Right lung (tissue), 5 donors: ENCODE results near the gene CHORDC1. TPM values are rescaled to one million over a fixed set of nuclear protein-coding genes. Genes with fewer than 3 reads are reported as not detected.
"Not testable (repeated sequence)": the region's sequence is repeated elsewhere in the genome, so short reads cannot be mapped to it uniquely, and the experiment has no call there.

Source experiments
- DNase-seq, 2 donors: peaks; one replicate each; pipeline ENCODE4 v3.0.0-alpha.2; 2013
- polyA plus RNA-seq, 5 donors: library from polyadenylated mRNA; unstranded; fragments of 120-200 nt; gene quantifications; one replicate each; pipeline versions ENCODE4 v1.2.1 to v1.2.3, GENCODE V29; 2013; ENCODE audit warnings: inconsistent platforms in 1 of 5, low replicate concordance in 1 of 5; ENCODE audit not compliant: insufficient read length in 5 of 5, insufficient read depth in 1 of 5

Gene CHORDC1
- polyA plus RNA-seq, 5 donors, result 45.1 to 65.8 (median 59.6) TPM

DNA sequence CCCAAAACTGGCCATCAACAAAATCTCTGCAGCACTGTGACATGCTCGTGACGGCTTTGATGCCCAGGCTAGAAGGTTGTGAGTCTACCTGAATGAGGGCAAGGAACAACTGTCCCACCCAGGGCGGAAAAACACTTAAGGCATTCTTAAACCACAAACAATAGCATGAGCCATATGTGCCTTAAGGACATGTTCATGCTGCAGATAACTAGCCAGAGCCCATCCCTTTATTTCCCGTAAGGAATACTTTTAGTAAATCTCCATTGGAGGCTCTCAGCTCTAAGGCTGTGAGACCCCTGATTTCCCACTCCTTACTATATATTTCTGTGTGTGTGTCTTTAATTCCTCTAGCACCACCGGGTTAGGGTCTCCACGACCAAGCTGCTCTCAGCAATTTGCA, 3.4 kb downstream of the CHORDC1 start:
- no peak for DNase-seq

DNA sequence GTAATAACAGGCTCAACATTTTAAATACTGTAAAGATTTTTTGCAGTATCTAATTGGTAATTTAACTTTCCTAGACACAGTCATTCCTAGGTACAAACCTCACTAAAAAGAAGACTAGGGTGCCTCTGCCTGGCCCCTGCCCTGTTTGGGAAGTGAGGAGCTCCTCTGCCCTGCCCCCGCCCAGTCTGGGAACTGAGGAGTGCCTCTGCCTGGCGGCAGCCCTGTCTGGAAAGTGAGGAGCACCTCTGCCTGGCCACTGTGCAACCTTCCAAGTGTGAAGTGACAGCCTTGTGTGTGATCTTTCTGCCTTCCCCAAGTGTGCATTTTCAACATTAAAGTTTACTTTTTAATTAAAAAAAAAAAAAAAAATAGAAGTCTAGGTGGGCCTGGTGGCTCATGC, 4.2 kb downstream of the CHORDC1 start:
- no peak for DNase-seq

DNA sequence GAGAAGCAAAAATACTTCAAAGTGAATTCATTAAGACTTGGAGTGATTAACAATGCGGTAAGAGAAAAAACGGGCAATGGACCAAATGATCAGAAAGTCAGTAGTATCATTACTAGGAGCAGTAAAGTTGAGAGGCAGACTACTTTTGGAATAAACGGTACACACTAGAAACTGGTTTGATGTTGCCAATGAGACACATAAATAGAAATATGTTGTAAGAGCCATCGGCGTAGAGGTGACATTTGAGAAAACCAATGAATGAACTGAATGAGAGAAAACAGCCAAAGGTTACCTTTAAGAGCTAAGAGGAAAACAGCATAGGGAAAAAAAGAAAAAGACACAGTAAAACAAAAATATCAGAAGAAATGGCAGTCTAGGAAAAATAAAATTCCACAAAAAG, 6.2 kb downstream of the CHORDC1 start:
- DNase-seq, result no peak

DNA sequence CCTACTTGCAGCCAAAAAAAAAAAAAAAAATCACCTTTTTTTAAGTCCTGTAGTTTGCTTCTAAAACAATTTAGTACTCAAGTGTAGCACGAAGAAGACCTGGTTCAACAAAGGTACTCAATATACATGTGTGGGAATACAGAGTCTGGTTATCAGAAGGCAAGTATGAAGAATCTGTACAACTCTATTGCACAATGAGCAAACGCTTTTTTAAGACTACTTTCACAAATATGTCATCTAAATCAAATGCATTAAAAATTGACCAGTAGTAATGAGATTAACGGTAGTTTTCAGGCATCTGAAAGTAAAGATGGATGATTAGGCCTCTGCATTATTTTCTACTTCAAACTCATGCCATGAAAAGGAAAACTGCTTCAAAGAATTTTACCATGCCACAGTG, 9.5 kb downstream of the CHORDC1 start:
- no peak for DNase-seq

DNA sequence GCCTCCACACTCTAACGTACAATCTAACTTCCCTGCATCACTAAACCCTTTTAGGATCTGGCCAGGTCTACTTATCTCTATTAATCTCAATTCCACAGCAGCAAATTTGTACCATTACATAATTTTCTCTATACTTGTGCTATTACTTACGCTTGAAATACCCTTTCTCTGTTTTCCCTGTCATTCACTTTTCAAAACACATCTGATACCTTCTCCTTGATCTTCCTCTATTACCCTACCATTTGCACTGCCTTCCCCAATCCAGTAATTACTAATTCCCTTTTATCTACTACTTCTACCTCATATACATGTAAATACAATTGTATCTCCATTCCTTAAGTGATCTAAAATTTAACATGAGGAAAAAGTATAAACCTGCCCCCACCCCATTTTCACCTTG, 14.0 kb downstream of the CHORDC1 start:
- DNase-seq, result no peak

DNA sequence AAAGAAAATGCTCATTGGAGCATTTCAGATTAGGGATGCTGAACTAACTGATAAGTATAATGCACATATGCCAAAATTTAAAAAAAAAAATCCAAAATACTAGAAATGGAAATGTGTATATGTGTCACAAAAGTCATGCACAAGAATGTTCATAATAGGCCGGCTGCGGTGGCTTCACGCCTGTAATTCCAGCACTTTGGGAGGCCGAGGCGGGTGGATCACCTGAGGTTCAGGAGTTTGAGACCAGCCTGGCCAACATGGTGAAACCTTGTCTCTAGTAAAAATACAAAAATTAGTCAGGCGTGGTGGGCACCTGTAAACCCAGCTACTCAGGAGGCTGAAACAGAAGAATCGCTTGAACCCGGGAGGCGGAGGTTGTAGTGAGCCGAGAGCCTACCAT, 14.9 kb downstream of the CHORDC1 start:
- not testable (repeated sequence) for DNase-seq

DNA sequence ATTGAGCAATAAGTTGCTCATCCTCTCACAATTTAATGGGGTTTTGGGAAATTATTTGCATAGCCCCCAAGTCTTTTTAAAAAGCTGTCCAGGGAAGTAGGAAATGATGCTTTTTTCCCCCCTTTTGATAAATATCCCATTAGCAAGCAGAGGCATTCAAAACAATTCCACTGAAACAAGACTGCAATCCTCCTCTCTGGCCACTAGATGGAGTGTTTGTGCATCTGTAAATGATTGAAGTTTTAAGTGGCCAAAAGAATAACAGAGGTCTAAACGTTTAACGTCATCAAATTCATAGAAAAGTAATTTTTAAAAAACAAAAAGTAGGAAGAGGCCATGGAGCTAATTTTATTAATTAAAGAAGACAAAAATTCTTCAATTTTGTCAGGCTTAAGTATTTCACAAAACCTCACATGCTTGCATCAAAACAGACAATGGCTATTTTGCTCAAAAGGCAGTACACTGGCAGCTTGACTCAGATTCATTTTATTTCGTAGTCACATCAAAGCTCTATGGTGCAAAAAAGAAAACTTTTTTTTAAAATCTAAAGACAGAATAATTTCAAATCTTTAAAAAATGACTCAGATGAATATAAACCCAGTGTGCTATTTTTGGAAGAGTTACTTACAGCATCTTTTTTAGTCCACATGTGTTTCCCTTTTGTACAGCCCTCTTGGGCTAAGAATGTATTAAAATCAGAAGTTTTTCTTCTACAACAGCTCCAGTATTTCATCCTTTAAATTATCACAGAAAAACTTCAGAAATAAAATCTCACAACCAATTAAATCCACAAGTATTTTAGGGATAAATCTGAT, 17.8 kb downstream of the CHORDC1 start:
- DNase-seq, result peak; percentile 29 to 31

DNA sequence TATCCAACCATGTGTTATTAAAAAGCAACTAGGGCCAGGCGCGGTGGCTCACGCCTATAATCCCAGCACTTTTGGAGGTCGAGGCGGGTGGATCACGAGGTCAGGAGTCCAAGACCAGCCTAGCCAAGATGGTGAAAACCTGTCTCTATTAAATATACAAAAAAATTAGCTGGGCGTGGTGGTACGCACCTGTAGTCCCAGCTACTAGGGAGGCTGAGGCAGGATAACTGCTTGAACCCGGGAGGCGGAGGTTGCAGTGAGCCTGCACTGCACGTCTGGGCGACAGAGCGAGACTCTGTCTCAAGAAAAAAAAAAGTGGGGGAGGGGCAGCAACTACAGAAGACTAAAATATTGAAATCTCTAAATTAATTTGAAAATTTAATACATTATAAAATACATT, 18.4 kb downstream of the CHORDC1 start:
- DNase-seq, result no peak

DNA sequence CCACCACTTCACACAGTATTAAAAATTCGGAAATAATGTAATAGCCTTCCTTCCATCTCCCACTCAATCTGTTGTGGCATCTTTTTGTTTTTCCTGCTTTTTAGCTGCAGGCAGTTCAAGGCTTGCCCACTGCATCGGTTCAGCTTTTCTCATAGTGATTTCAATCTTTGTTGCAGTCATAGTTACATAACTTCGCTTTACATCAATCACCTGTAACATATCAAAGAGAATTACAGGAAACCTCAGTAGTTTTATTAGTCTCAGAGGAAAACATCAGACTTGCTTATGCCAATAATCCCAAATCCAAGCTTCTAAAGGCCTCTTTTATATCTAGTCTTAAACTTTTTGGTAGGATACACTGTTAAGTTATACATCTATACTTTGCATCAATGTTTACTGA, 20.5 kb downstream of the CHORDC1 start:
- DNase-seq, result no peak

DNA sequence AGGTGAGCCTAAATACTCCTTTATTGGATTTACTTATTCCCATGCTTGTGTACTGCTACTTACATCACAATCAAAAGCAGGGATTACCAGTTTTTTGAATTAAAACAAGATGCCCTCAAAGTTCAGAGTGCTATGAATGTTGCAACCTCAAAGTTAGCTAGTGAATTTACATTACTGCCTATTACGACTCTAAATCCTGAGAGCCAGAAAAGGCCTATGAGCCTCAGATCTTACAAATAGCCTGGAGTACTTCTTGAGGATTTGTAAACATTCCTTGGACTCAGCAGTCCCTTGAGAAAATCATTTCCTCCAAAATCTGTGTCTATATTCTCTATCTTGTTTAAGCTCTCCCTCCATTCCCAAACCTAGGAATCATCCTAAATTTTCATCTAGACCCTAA, 25.5 kb downstream of the CHORDC1 start:
- DNase-seq, result no peak

DNA sequence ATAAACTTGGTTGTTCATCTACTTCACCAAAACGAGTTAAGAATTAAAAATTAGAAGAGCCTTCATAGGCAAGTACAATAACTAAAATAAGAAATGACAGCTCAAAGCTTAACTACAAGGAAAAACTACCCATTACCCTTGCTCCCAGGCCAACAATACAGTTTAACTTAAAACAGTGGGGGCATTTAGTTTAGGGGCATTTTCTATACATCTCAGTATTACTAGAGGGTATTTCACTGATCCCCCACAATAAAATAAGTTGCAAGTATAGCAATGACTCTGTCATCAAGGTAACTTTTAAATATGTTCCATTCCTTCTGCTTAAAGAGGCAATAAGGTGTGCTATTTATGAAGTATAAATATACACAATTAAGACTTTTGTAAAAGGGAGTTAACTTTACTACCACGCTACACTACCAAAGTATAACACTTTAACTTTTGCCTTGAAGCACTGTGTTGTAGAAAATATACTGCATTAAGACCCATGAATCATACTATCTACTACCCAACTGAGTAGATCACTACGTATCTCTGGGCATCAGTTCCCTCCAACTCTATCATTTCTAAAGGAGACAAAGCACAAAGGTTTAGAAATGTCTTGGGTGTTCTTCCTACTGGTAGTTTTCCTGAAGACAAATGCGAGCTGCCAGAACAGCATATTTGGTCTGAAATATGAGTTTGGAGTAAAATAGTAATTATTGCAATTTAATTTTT, 29.8 kb downstream of the CHORDC1 start:
- DNase-seq, result no peak

DNA sequence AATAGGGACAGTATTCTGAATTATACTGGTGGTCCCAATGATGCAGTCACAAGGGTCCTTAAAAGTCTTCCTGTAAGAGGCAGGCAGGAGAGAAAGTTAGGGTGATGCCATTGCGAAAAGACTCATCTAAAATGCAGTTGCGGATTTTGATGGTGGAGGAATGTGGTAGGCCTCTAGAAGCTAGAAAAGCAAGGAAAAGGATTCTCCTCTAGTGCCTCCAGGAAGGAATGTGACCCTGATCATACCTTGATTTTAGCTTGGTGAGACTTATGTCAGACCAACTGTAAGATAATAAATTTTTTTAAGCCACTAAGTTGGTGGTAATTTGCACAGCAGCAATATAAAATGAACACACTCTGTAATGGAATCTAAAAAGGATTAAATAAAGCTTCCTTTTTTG, 33.8 kb downstream of the CHORDC1 start:
- no peak for DNase-seq

DNA sequence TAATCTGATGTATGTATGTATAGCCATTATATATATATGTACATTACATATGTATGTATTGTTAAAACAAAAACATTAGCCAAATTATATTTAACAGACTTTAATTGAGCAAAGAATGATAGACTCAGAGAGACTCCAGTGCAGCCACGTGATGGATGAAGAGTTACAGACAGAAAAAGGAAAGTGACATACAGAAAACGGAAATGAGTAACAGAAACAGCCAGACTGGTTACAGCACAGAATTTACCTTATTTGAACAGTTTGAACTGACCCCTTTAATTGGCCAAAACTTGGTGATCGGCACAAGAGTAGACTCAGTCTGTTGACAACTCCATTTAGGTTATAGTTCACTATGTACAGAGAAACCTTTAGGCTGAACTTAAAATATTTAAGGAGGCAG, 35.0 kb downstream of the CHORDC1 start:
- DNase-seq, result no peak

DNA sequence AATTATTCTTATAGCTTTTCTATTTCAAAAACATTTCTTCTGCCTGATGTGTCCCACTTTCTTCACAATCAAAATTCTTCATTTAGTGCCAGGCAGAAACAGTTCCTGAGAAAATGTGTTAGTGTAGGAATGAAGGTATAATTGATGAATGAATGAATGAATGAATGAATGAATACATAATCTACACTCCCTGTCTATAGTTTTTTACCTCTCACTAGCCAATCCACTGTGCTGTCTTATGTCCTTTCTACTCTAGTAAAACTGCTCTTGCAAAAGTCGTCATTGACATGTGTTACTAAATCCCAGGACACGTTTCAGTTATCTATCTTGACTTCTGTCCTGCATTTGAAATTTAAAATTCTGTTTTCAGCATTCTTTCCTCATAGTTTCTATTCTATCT, 42.9 kb downstream of the CHORDC1 start:
- no peak for DNase-seq

DNA sequence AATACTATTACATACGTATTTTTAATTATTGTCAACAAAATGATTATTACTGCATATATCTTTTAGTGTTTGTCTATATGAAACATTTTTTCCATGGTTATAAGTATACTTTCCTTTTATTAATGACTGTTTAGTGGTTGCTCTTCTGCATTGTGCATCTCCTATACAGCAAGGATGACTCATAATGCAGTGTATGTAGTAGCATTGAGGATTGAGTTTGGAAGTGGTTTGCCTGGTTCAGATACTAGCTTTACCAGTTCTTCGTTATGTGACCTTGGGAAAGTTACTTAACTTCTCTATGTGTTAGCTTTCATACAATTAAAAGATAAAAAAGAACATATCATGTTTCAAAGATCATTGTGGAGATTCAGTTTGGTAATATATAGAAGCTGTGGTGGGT, 44.1 kb downstream of the CHORDC1 start:
- DNase-seq, result no peak

DNA sequence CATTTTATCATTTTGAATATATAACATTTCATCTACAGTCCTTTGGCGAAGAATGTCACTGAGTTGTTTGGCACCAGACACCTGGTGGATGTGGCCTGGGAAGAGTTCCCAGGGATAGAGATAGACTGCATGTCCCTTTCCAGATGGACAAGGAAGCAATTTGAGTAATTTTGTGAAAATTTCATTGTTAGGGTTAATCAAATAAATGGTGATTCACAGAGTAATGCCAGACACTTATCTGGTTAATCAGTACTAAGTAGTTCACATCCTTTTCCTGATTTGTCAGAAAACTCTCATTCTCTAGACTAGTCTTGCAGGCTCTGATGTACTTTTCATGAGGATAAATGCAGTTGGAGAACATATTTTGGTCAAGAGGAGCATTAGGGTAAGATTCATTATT, 46.8 kb downstream of the CHORDC1 start:
- no peak for DNase-seq

DNA sequence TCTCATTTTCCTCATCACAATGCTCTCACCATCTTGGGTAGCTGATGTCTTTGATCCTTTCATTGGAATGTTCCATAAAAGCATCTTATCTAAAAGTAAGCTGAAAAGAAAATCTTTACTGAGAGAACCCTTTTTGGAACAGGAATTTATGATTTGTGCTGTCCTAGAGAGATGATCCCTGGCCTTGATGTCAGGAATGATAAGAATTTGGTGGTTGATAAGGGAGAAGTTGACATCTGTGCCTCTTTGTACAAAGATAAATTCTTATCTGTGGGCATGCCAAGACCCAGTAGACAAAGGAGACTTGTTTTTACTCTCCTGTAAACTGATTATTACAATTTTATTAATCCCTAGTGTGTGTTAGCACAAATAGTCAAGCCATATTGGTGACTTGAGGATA, 51.5 kb downstream of the CHORDC1 start:
- DNase-seq, result no peak

DNA sequence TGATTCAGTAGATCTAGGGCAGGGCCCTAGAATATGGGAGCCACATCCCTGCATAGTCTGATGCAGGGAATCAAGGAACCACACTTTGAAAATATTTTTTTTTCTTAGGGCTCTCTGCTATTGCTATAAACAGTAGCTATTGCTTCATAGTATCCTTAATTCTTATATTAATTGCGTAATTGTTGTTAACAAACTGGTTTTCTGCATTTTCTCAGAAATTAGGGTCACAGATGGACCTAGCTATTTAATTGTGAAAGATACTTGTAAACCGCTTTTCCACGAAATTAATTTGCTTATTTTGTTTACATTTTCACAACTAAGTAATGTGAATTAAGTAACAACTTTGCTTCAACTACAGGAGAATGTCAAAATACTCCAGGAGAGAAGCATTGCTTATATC, 54.3 kb downstream of the CHORDC1 start:
- DNase-seq, result no peak

DNA sequence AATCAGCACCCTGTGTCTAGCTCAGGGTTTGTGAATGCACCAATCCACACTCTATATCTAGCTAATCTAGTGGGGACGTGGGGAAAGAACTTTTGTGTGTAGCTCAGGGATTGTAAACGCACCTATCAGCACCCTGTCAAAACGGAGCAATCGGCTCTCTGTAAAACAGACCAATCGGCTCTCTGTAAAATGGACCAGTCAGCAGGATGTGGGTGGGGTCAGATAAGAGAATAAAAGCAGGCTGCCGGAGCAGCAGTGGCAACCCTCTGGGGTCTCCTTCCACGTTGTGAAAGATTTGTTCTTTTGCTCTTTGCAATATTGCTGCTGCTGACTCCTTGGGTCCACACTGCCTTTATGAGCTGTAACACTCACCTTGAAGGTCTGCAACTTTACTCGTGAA, 55.1 kb downstream of the CHORDC1 start:
- not testable (repeated sequence) for DNase-seq

DNA sequence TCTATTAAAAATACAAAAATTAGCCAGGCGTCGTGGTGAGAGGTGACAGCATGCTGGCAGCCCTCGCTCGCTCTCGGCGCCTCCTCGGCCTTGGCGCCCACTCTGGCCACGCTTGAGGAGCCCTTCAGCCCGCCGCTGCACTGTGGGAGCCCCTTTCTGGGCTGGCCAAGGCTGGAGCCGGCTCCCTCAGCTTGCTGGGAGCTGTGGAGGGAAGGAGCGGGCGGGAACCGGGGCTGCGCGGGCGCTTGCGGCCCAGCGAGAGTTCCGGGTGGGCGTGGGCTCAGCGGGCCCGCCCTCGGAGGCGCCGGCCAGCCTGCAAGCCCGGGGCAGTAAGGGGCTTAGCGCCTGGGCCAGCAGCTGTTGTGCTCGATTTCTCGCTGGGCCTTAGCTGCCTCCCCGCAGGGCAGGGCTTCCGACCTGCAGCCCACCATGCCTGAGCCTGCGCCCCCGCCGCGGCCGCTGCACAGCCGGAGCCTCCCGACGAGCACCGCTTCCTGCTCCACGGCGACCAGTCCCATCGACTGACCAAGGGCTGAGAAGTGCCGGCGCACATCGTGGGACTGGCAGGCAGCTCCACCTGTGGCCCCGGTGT, 55.8 kb downstream of the CHORDC1 start:
- not testable (repeated sequence) for DNase-seq
